Activated T-helper 1 cell treated with anti-CD3 and anti-CD28 coated beads, Interleukin-12 subunit alpha, Interleukin-12 subunit beta, Interleukin-2, Interleukin-4 antibody, amounts not matched to agents 30 ng/mL and 10 ng/mL and 1 ng/mL, durations not matched to agents 14 hours and 24 hours and 36 hours (primary cell): Measurements from ENCODE around the gene ARL5A. TPM values are rescaled to one million over a fixed set of nuclear protein-coding genes. Genes with fewer than 3 reads are reported as not detected.
"Not testable (repeated sequence)": the region's sequence is repeated elsewhere in the genome, so short reads cannot be mapped to it uniquely, and the experiment has no call there.

Experiments
- DNase-seq: peaks from one replicate; pipeline ENCODE4 v3.0.0; 2021; ENCODE audit warnings: low spot score
- H3K27ac Mint-ChIP-seq: one replicate; pipeline ENCODE4 v1.8.0; 2021; ENCODE audit warnings: mild to moderate bottlenecking, mixed read lengths
- H3K27me3 Mint-ChIP-seq: one replicate; pipeline ENCODE4 v1.8.0; 2022; ENCODE audit warnings: mild to moderate bottlenecking, moderate library complexity, mixed read lengths; ENCODE audit not compliant: insufficient read depth
- H3K36me3 Mint-ChIP-seq: one replicate; pipeline ENCODE4 v1.8.0; 2021; ENCODE audit warnings: low read depth, mixed read lengths
- H3K4me1 Mint-ChIP-seq: one replicate; pipeline ENCODE4 v1.8.0; 2021; ENCODE audit warnings: low read depth, mixed read lengths
- H3K4me3 Mint-ChIP-seq: one replicate; pipeline ENCODE4 v1.8.0; 2021; ENCODE audit warnings: mild to moderate bottlenecking, moderate library complexity, mixed read lengths
- H3K9me3 Mint-ChIP-seq: one replicate; pipeline ENCODE4 v1.8.0; 2021; ENCODE audit warnings: mixed read lengths
- intact Hi-C: fragments of 100-400 bp; cut with micrococcal nuclease; formaldehyde crosslinking; loops from one replicate; pipeline ENCODE4 v1.15.1; 2024
- total RNA-seq: library from RNA; stranded (reverse); gene quantifications from 2 replicates; pipeline ENCODE4 v1.2.3, GENCODE V29; 2022

The ARL5A gene
- total RNA-seq, 1 donor from 2014 or later, result 69.3 TPM

DNA sequence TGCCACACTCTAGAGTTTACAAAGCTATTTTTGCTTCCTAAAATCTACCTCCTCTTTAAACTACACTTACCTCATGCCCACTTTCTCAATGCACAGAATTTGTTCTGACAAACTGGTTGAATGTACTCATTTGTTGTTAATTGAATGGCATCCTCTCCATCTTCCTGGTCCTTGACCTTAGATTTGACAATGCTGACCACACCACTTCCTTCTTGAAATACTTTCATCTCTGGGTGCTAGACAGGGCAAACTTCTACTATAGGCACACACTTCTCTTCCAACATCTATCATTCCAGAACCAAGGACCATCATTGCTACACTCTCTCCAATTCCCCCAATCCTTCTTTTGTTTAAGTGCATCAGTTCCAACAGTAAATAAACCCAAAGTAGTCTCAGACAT, 22.3 kb downstream of the ARL5A start:
- H3K36me3 Mint-ChIP-seq, result peaks cover 15% of the 10 kb centered on the region
- intact Hi-C loops, result no loop called here
- H3K4me3 Mint-ChIP-seq, result no peak overlapping the region

DNA sequence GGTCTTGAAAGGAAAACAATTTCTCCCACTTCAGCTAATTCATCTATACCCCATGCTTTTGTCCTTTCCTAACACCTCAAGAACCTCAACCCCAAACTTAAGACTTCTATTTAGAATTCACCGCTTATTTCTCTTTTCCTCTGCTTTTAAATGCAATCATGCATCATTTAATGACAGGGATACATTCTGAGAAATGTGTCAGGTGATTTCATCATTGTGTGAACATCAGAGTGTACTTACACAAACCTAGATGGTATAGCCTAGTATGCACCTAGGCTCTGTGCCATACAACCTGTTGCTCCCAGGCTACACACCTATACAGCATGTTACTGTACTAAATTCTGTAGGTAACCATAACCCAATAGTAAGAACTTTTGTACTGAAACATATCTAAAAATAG, 22.9 kb downstream of the ARL5A start:
- Mint-ChIP-seq H3K27ac (no peak overlapping the region), H3K36me3 (peaks cover 13% of the 10 kb centered on the region), H3K27me3 (no peaks in the 10 kb centered on the region), H3K9me3 (no peaks in the 10 kb centered on the region), H3K4me1 (no peaks in the 10 kb centered on the region), H3K4me3 (no peak overlapping the region)
- intact Hi-C loops, result no loop called here
- no peak for DNase-seq

More for the DNA sequence above, 22.3 kb downstream of the ARL5A start:
- no peaks in the 10 kb centered on the region for H3K9me3 Mint-ChIP-seq
- no peaks in the 10 kb centered on the region for H3K4me1 Mint-ChIP-seq
- no peak for DNase-seq
- H3K27ac Mint-ChIP-seq, result no peak overlapping the region
- no peaks in the 10 kb centered on the region for H3K27me3 Mint-ChIP-seq

DNA sequence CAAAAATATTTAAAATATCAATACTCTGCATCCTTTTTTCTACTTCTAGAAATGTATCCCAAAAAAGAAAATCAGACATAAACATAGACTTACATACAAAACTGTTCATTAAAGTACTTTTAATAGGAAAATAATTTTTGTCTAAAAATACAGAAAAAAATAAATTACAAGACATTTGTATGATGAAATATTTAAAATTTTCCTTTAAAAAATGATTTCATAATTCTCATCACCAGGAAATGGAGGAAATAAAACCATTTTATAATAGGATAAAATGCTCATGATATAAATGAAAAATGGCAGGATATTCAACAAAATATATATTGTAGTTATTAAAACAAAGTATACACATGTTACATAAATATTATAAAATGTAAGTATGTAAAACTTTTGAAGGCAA, 24.4 kb downstream of the ARL5A start:
- Mint-ChIP-seq H3K4me3 (no peak overlapping the region), H3K9me3 (no peaks in the 10 kb centered on the region), H3K27me3 (no peaks in the 10 kb centered on the region), H3K4me1 (no peaks in the 10 kb centered on the region), H3K36me3 (peaks cover 13% of the 10 kb centered on the region), H3K27ac (no peak overlapping the region)
- DNase-seq, result no peak
- intact Hi-C loops, result no loop called here

DNA sequence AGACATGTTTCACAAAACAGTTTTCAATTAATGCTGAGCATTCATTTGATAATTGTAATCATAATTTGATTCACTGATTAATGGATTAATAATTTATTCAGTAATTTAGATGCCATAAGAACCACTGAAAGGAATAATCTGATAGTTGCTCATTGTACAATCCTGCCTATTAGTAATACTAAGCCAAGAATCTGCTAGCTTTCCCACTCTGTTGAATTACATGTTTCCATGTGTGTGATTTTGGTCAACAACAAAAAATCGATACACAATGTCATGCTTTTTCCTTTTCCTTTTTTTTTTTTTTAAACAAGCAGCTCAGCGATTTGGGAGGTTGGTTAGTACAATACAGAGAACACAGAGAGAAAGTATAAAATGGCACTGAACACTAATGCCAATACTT, 25.9 kb downstream of the ARL5A start:
- Mint-ChIP-seq H3K9me3 (no peaks in the 10 kb centered on the region), H3K4me3 (no peak overlapping the region), H3K27ac (no peak overlapping the region), H3K27me3 (no peaks in the 10 kb centered on the region), H3K36me3 (peaks cover 15% of the 10 kb centered on the region), H3K4me1 (no peaks in the 10 kb centered on the region)
- no peak for DNase-seq
- intact Hi-C loops, result no loop called here

DNA sequence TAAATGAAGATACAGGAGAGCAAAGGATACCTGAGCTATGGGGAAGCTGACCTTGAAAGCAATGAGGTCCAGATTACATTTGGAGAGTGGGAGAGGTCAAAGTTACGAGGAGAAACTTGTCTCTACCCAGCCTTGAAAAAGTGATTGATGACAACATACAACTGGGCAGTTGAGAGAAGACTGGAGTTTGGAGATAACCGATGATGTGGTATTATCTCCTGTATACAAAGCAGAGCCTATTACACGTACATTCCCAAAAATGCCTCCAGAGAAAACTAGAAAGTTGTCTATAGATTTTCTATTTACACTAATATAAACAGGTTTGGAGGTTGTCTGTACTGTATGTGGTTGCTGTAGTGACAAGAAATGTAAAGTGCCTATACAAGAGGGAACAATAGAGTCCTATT, 28.3 kb downstream of the ARL5A start:
- H3K36me3 Mint-ChIP-seq, result peaks cover 27% of the 10 kb centered on the region

DNA sequence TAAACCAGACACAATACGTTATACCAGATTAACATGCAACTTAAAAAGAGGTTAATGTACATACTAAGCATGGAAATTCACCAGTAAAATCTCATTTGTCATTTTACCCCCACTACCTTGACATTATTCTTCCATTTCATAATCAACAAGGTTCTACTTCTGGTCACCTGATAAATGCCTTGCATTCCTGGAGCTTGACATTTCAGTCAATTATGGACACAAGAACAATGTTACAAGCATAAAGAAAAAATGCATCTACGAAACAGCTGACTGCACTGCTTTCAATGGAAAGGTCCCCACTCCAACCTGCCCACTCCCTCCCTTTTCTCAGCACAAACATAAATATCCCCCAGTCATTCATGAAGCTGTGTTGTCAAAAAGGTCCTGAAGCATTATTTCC, 31.4 kb downstream of the ARL5A start:
- Mint-ChIP-seq H3K27me3 (no peaks in the 10 kb centered on the region), H3K27ac (peak overlapping the region; percentile 4), H3K9me3 (peaks cover 2% of the 10 kb centered on the region), H3K4me3 (no peak overlapping the region), H3K36me3 (peaks cover 26% of the 10 kb centered on the region), H3K4me1 (no peaks in the 10 kb centered on the region)
- intact Hi-C loops, result no loop called here
- no peak for DNase-seq

More for the DNA sequence above, 28.3 kb downstream of the ARL5A start:
- H3K4me3 Mint-ChIP-seq, result no peak overlapping the region
- H3K9me3 Mint-ChIP-seq, result no peaks in the 10 kb centered on the region
- no peak overlapping the region for H3K27ac Mint-ChIP-seq
- H3K27me3 Mint-ChIP-seq, result no peaks in the 10 kb centered on the region
- no peak for DNase-seq
- intact Hi-C loops, result loop anchor here (1.0 kb wide), 1 partner anchor 8 kb away; no protein-coding TSS in a partner anchor
- H3K4me1 Mint-ChIP-seq, result no peaks in the 10 kb centered on the region

DNA sequence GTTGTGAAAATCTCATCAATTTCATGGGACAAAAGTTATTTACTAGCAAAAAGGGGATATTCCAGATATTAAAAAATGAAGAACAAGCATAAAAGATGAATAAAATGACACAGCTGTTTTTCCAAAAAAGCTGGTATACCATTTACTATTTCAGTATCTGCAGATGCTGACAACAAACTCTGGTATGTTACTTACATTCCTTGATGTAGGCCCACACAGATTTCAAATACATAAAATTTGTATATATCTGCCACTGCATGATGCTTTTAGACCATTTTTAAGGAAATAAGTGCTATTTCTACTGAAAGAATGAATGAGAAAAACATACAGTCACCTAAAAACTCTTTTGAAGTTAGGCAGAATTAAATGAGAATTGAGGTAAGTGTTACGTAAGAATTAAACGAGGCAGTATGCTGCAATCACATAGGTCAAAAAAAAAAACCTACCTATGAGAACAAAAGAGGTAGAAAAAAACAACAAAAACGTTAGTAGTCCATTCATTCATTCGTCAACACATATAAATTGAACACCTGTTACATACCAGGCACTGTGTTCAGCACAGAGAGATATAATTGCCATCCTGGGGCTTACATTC, 32.5 kb downstream of the ARL5A start:
- Mint-ChIP-seq H3K4me3 (no peak overlapping the region), H3K36me3 (peaks cover 31% of the 10 kb centered on the region), H3K27me3 (no peaks in the 10 kb centered on the region), H3K27ac (no peak overlapping the region), H3K4me1 (no peaks in the 10 kb centered on the region), H3K9me3 (peaks cover 9% of the 10 kb centered on the region)
- intact Hi-C loops, result no loop called here
- DNase-seq, result no peak

DNA sequence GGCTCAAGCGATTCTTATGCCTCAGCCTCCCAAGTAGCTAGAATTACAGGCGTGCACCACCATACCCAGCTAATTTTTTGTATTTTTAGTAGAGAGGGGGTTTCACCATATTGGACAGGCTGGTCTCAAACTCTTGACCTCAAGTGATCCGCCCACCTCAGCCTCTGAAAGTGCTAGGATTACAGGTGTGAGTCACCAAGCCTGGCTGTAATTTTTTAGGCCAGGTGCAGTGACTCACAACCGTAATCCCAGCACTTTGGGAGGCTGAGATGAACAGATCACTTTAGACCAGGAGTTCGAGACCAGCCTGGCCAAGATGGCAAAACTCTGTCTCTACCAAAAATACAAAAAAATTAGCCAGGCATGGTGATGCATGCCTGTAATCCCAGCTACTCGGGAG, 33.8 kb downstream of the ARL5A start:
- H3K9me3 Mint-ChIP-seq, H3K27me3 Mint-ChIP-seq, H3K27ac Mint-ChIP-seq, intact Hi-C loops, DNase-seq, H3K4me3 Mint-ChIP-seq, H3K4me1 Mint-ChIP-seq: not testable (repeated sequence)
- peaks cover 31% of the 10 kb centered on the region for H3K36me3 Mint-ChIP-seq

DNA sequence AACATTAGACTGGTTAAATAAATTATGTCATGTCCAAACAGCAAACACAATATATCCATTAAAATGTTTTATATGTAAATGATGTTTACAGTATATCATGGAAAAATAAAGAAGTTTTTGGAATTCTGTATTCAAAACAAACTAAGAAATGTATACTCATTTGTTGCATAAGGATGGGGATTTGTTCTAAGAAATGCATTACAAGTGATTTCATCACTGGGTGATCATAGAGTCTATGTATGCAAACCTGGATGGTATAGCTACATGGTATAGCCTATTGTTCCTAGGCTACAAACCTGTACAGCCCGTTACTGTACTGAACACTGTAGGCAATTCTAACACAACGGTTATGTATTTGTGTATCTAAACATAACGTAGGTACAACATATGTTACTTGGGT, 35.1 kb downstream of the ARL5A start:
- intact Hi-C loops, result no loop called here
- no peak overlapping the region for H3K4me3 Mint-ChIP-seq
- no peak for DNase-seq
- no peak overlapping the region for H3K27ac Mint-ChIP-seq
- H3K4me1 Mint-ChIP-seq, result no peaks in the 10 kb centered on the region
- no peaks in the 10 kb centered on the region for H3K27me3 Mint-ChIP-seq
- H3K36me3 Mint-ChIP-seq, result peaks cover 31% of the 10 kb centered on the region
- peaks cover 9% of the 10 kb centered on the region for H3K9me3 Mint-ChIP-seq

DNA sequence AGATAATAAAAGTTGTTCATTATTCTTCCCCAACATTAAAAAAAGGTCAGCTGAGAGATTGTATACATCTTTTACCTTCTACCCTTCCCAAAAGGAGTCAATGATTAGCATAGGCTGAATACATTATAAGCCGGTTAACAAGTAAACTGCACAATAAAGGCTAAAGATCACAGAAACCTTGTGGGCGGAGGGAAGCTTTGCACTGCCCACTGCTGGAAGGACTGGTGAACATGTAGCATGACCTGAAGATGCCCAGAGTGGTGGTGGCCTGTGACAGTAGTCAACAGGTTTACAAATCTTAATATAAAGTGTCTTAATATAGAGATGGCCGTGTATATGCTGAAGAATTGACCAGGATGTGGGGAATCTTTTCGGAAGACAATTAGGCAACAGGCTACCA, 35.6 kb downstream of the ARL5A start:
- DNase-seq, result no peak
- intact Hi-C loops, result no loop called here
- Mint-ChIP-seq H3K4me3 (no peak overlapping the region), H3K27me3 (no peaks in the 10 kb centered on the region), H3K4me1 (no peaks in the 10 kb centered on the region), H3K9me3 (peaks cover 9% of the 10 kb centered on the region), H3K27ac (no peak overlapping the region), H3K36me3 (peaks cover 31% of the 10 kb centered on the region)

DNA sequence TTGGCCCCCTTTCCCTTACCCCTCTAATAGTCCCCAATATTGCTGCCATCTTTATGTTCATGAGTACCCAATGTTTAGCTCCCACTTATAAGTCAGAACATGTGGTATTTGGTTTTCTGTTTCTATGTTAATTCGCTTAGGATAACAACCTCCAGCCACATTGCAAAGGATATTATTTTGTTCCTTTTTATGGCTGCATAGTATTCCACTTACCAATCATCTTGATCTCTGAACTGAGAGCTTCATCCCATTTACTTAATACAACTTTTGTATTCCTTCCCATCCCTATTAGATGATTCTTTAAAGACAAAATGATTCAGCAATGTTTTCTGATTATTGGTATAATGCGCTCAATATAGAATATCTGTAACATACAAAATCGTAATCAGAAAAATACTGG, 36.7 kb downstream of the ARL5A start:
- intact Hi-C loops, result no loop called here
- H3K36me3 Mint-ChIP-seq, result peaks cover 25% of the 10 kb centered on the region
- H3K4me3 Mint-ChIP-seq, result no peak overlapping the region
- H3K27me3 Mint-ChIP-seq, result no peaks in the 10 kb centered on the region
- no peak for DNase-seq
- peaks cover 9% of the 10 kb centered on the region for H3K9me3 Mint-ChIP-seq
- H3K27ac Mint-ChIP-seq, result no peak overlapping the region
- no peaks in the 10 kb centered on the region for H3K4me1 Mint-ChIP-seq

DNA sequence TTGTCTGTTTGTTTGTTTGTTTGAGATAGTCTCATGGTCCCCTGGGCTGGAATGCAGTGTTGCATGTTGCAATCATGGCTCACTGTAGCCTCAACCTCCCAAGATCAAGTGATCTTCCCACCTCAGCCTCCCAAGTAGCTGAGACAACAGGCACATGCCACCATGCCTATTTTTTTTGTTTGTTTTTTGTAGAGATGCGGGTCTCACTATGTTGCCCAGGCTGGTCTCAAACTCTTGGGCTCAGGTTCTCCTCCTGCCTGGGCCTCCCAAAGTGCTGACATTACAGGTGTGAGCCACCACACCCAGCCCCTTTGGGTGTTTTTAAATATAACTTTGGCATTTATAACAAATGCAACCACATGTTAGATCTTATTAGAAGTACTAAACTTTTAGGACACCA, 37.5 kb downstream of the ARL5A start:
- H3K4me3 Mint-ChIP-seq, result no peak overlapping the region
- no peak for DNase-seq
- intact Hi-C loops, result no loop called here
- no peaks in the 10 kb centered on the region for H3K27me3 Mint-ChIP-seq
- H3K4me1 Mint-ChIP-seq, result no peaks in the 10 kb centered on the region
- H3K27ac Mint-ChIP-seq, result no peak overlapping the region
- peaks cover 19% of the 10 kb centered on the region for H3K36me3 Mint-ChIP-seq
- H3K9me3 Mint-ChIP-seq, result peaks cover 9% of the 10 kb centered on the region

DNA sequence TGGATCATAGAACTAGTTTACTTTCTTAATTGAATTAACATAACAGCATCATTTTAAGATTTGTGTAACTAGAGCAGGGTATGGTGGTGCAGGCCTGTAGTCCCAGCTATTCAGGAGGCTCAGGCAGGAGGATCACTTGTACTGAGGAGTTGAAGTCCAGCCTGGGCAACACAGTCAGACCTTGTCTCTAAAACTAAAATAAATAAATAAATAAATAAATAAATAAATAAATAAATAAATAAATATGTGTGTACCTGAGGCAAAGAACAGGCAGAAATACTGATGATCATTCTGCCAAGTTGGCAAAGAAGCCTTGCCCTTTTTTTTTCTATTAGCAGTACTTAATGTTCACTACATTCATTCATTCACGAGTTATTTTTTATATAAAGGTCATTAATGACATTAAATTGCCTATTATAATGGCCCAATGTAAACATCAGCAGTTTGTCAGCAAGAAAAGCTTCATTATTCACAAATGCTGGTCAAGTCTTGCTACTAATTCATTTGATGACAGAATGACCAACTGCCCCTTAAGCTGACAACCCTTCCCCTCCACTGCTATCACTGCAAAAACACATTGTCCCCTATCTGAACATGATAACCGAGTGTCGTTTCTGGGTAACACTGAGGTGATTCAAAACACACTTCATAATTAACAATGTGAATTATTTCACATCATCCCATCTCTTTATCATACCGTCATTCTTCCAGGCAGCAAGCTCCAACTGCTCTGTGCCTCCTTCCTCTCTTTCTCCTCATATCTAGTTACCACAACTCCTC, 39.0 kb downstream of the ARL5A start:
- H3K4me3 Mint-ChIP-seq, result no peak overlapping the region
- H3K9me3 Mint-ChIP-seq, result peaks cover 9% of the 10 kb centered on the region
- H3K36me3 Mint-ChIP-seq, result peaks cover 27% of the 10 kb centered on the region
- H3K27ac Mint-ChIP-seq, result no peak overlapping the region
- intact Hi-C loops, result no loop called here
- no peak for DNase-seq
- H3K27me3 Mint-ChIP-seq, result no peaks in the 10 kb centered on the region
- no peaks in the 10 kb centered on the region for H3K4me1 Mint-ChIP-seq
